Breast epithelium (tissue), 3 donors: ENCODE data around the gene COL8A1.

Experiments
- POLR2A ChIP-seq: fragments of 450-650 bp; IDR thresholded peaks from one replicate; pipeline ENCODE4 v1.6.1; 2016; ENCODE audit warnings: antibody characterized with exemption, mild to moderate bottlenecking, moderate library complexity
- POLR2AphosphoS5 ChIP-seq, 3 donors: sonication (generic); formaldehyde crosslinking; IDR thresholded peaks; one replicate each; pipeline ENCODE4 v1.6.1; 2017; ENCODE audit warnings: antibody characterized with exemption in 3 of 3

- TF ChIP-seq POLR2A (no peak), POLR2AphosphoS5 (IDR thresholded peaks at IDR 0.05) (no peak)
These were observed 130.6 kb downstream of the COL8A1 start for GRCh38 chr3:99768808-99769501.
